ENCODE measurements around the gene CSNK1G1. TPM values are rescaled to one million over a fixed set of nuclear protein-coding genes. Genes with fewer than 3 reads are reported as not detected.

Gene CSNK1G1
- total and polyA plus RNA-seq, 2 of the 8 experiments (the other 6 are each of a cell fraction or from before 2014, with no cell fraction given): 6.0 to 12.9 TPM

GRCh38 chr15:64343841-64344240 is 12.1 kb downstream of the CSNK1G1 start (continued):
- TF ChIP-seq CHD7 (IDR thresholded peaks at IDR 0.05; ENCODE audit: insufficient replicate concordance, low read length): no peak
- TF ChIP-seq ATF3 (IDR thresholded peaks at IDR 0.05; ENCODE audit: insufficient read depth, low read depth, low read length): no peak
- TF ChIP-seq SP4 (IDR thresholded peaks at IDR 0.05; ENCODE audit: low read length): no peak
- no peak for TF ChIP-seq HDAC2 (IDR thresholded peaks at IDR 0.05; ENCODE audit: borderline replicate concordance in 1 of 2, low read depth in 2 of 2, low read length in 2 of 2)
- no peak for TF ChIP-seq BCL11A (IDR thresholded peaks at IDR 0.05; ENCODE audit: low read depth in 2 of 2, low read length in 2 of 2)
- TF ChIP-seq POU5F1 (IDR thresholded peaks at IDR 0.05; ENCODE audit: low read depth, low read length): no peak
- no peak for TF ChIP-seq ATF2 (IDR thresholded peaks at IDR 0.05; ENCODE audit: low read length)
- TF ChIP-seq MAX (IDR thresholded peaks at IDR 0.05): no peak
- TF ChIP-seq TEAD4 (IDR thresholded peaks at IDR 0.05; ENCODE audit: low read depth, low read length): no peak
